Gastroesophageal sphincter (tissue), 3 donors: Measurements from ENCODE around the gene VDAC1.

Experiments used
- CTCF ChIP-seq, 4 experiments: fragments of 200-600 bp in 2 of 4; fragments of 450-650 bp in 2 of 4; sonication (generic) in 1 of 4; IDR thresholded peaks; one replicate each; pipeline ENCODE4 v1.5.1; 2017 to 2019; ENCODE audit warnings: antibody characterized with exemption in 4 of 4, mild to moderate bottlenecking in 2 of 4, moderate library complexity in 2 of 4
- EP300 ChIP-seq: sonication (generic); formaldehyde crosslinking; IDR thresholded peaks from one replicate; pipeline ENCODE4 v1.6.1; 2017; ENCODE audit warnings: antibody characterized with exemption, mild to moderate bottlenecking
- POLR2A ChIP-seq, 2 donors: fragments of 450-650 bp; IDR thresholded peaks; one replicate each; pipeline ENCODE4 v1.6.1; 2017; ENCODE audit warnings: antibody characterized with exemption in 2 of 2, mild to moderate bottlenecking in 2 of 2, moderate library complexity in 1 of 2

GRCh38 chr5:133957591-133957990 is 47.2 kb downstream of the VDAC1 start:
- TF ChIP-seq POLR2A (IDR thresholded peaks at IDR 0.05) = no peak
- TF ChIP-seq CTCF (IDR thresholded peaks at IDR 0.05) = no peak
- TF ChIP-seq EP300 = no peak
